Measurements from ENCODE around the gene RAMP3.

RAMP3 gene

DNA sequence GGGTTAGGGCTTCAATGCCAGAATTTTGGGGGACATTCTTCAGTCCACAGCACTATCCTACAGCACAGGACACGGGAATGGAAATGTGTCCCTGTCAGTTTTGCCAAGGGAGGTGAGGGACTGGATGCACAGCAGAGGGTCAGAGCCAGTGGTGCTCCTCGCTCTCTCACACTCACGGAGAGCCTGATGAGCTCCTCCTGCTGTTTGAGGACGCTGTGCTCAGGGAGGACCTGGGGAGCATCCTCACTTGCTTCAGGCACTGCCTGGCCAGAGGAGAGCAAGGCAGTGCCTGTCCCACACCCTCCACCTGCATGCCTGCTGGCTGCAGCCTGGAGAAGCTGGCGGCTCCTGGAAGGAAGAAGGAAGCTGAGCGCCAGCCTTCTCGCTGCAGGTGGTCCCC lies 58.6 kb downstream of the RAMP3 start:
- H3K9ac ChIP-seq (ENCODE audit: low read depth, low read length), result no peak overlapping the region
- H3K27ac ChIP-seq (ENCODE audit: low read depth, low read length), result no peak overlapping the region
- no peaks in the 10 kb centered on the region for H3K36me3 ChIP-seq (ENCODE audit: control insufficient read depth, insufficient read depth, low read length)
- no peaks in the 10 kb centered on the region for H3K27me3 ChIP-seq (ENCODE audit: control insufficient read depth, insufficient read depth, low read length)
- H3K4me1 ChIP-seq (ENCODE audit: control insufficient read depth, insufficient read depth, low read length), result no peaks in the 10 kb centered on the region
- no peak overlapping the region for H3K4me3 ChIP-seq (ENCODE audit: low read depth, low read length)
- H3K9me3 ChIP-seq (ENCODE audit: control insufficient read depth, insufficient read depth, low read length), result no peaks in the 10 kb centered on the region

DNA sequence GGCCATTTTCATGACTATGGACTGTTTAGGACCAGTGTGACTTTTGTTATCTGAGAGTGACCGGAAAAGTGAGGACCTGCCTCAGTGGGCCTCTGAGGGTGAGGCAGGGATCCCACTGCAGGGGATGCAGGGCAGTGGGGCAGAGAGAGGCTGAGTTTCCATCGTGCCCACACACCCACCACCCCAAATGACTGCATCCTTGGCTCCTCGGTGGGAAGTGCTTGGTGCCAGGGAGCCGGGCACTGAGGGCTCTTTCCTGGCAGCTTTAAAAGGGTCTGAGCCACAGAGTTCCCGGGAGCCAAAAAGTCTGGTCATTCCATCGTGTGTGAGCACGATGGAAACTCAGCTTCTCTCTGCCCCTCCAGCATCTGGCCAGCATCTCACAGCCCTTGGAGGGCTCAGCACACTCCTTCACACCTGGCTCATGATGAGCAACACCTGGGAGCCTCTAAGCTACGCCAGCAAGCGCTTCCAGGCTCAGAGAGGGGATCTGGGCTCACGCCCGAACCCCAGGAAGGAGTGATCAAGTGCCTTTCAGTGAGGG lies 59.1 kb downstream of the RAMP3 start:
- no peak overlapping the region for H3K27ac ChIP-seq (ENCODE audit: low read depth, low read length)
- H3K4me1 ChIP-seq (ENCODE audit: control insufficient read depth, insufficient read depth, low read length), result no peaks in the 10 kb centered on the region
- no peak overlapping the region for H3K9ac ChIP-seq (ENCODE audit: low read depth, low read length)
- H3K36me3 ChIP-seq (ENCODE audit: control insufficient read depth, insufficient read depth, low read length), result no peaks in the 10 kb centered on the region
- H3K4me3 ChIP-seq (ENCODE audit: low read depth, low read length), result no peak overlapping the region
- H3K9me3 ChIP-seq (ENCODE audit: control insufficient read depth, insufficient read depth, low read length), result no peaks in the 10 kb centered on the region
- no peaks in the 10 kb centered on the region for H3K27me3 ChIP-seq (ENCODE audit: control insufficient read depth, insufficient read depth, low read length)

DNA sequence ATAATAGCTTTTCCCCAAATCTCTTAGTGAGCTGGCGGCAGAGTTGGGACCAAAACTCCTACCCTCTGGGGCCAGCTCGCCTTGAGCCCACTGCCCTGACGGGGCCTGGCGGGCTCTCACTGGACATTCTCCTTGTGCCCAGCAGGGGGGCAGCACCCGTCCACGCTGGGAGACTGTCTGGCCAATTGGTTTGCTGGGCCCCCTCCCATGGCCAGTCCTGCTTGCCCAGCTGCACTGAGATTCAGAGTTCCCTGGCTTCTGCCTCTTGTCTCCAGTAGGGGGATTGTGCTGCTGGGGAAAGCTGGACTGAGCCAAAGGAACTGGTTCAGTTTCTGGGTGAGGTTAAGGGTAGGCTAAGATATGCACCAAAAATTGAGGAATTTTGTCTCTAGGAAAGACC lies 59.8 kb downstream of the RAMP3 start:
- Histone ChIP-seq H3K4me1 (ENCODE audit: control insufficient read depth, insufficient read depth, low read length) (no peaks in the 10 kb centered on the region), H3K4me3 (ENCODE audit: low read depth, low read length) (no peak overlapping the region), H3K36me3 (ENCODE audit: control insufficient read depth, insufficient read depth, low read length) (no peaks in the 10 kb centered on the region), H3K27ac (ENCODE audit: low read depth, low read length) (no peak overlapping the region), H3K9me3 (ENCODE audit: control insufficient read depth, insufficient read depth, low read length) (no peaks in the 10 kb centered on the region), H3K9ac (ENCODE audit: low read depth, low read length) (no peak overlapping the region), H3K27me3 (ENCODE audit: control insufficient read depth, insufficient read depth, low read length) (no peaks in the 10 kb centered on the region)

DNA sequence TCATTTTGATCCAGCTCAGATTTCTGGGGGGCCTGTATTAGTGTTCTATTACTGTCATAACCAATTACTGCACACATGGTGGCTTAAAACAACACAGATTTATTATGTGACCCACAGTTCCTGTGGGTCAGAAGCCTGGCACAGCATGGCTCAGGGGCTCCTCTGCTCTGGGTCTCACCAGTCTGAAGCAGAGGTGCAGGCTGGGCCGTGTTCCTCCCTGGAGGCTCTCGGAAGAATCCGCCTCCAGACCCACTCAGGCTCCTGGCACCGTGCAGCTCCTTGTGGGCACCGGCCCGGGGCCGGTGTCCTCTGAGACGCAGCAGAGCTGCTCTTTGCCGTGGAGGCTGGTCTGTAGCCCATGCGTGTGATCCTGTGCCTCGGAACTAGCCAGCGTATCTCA lies 61.5 kb downstream of the RAMP3 start:
- Histone ChIP-seq H3K27ac (ENCODE audit: low read depth, low read length) (no peak overlapping the region), H3K27me3 (ENCODE audit: control insufficient read depth, insufficient read depth, low read length) (no peaks in the 10 kb centered on the region), H3K9ac (ENCODE audit: low read depth, low read length) (no peak overlapping the region), H3K4me1 (ENCODE audit: control insufficient read depth, insufficient read depth, low read length) (no peaks in the 10 kb centered on the region), H3K4me3 (ENCODE audit: low read depth, low read length) (no peak overlapping the region), H3K9me3 (ENCODE audit: control insufficient read depth, insufficient read depth, low read length) (no peaks in the 10 kb centered on the region), H3K36me3 (ENCODE audit: control insufficient read depth, insufficient read depth, low read length) (no peaks in the 10 kb centered on the region)

DNA sequence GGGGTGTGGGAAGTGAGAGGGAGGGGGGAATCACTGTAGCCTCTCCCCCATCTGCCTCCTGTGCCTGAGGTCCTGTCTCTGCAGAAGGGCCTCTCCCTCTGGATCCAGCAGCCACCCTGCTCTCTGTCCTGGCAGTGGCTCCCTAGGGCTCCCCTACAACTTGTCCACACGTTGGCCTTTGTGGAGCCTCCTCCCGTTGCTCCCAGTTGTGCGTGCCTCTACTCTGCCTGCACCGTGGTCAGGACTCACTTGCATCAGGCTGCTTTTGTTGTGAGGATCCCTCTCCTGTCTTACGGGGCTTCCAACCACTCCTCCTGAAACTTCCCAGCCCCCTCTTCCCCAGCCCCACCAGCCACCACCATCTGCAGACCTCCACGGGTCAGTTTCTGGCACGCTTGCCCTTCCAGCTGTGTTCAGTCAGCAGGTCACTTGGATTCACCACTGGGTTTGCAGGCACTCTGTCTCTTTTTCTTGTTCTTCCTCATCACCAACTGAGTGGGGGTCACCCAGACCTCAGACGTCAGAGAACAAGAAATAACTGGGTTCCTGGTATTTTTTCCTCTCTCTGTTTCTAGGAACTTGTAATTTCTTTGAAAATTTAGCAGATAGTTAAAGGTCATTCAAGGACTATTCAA lies 62.3 kb downstream of the RAMP3 start:
- Histone ChIP-seq H3K4me1 (ENCODE audit: control insufficient read depth, insufficient read depth, low read length) (no peaks in the 10 kb centered on the region), H3K4me3 (ENCODE audit: low read depth, low read length) (no peak overlapping the region), H3K27ac (ENCODE audit: low read depth, low read length) (no peak overlapping the region), H3K9ac (ENCODE audit: low read depth, low read length) (no peak overlapping the region), H3K27me3 (ENCODE audit: control insufficient read depth, insufficient read depth, low read length) (no peaks in the 10 kb centered on the region), H3K9me3 (ENCODE audit: control insufficient read depth, insufficient read depth, low read length) (no peaks in the 10 kb centered on the region), H3K36me3 (ENCODE audit: control insufficient read depth, insufficient read depth, low read length) (no peaks in the 10 kb centered on the region)

DNA sequence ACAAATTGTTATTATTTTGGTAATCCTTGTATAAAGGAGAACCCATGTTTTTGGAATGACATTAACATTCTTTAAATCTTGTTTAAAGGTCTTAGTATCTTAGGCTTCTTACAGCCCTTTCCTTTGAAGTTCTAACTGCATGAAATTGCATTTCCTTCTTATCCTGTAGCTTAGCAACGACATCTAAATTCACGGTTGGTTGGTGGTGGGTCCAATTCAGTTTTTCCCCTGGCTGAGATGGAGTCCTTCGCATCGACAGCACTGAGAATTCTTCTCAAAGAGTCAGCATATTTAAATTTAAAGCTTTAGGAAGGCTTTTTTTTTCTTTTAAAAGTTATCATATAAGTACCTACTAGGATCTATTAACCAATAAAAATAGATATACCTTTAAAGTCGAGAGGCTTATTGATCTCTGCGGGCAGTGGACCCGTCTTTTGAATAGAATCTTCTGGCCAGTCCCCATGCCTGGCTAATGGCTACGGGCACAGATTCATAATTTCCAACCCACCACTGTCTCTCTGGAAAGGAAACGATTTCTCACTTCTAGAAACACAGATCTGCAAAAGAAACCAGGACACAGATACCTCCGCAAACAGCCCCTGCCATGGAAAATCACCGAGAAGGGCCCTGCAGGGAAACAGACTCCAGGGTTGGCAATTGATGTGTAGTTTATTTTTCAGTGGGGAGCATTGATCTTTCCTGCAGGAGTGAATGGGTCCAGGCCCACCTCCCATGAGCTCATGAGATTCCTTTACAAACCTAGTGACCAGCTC lies 63.4 kb downstream of the RAMP3 start:
- no peaks in the 10 kb centered on the region for H3K4me1 ChIP-seq (ENCODE audit: control insufficient read depth, insufficient read depth, low read length)
- no peaks in the 10 kb centered on the region for H3K9me3 ChIP-seq (ENCODE audit: control insufficient read depth, insufficient read depth, low read length)
- no peaks in the 10 kb centered on the region for H3K36me3 ChIP-seq (ENCODE audit: control insufficient read depth, insufficient read depth, low read length)
- no peak overlapping the region for H3K27ac ChIP-seq (ENCODE audit: low read depth, low read length)
- no peaks in the 10 kb centered on the region for H3K27me3 ChIP-seq (ENCODE audit: control insufficient read depth, insufficient read depth, low read length)
- H3K4me3 ChIP-seq (ENCODE audit: low read depth, low read length), result no peak overlapping the region
- H3K9ac ChIP-seq (ENCODE audit: low read depth, low read length), result no peak overlapping the region

DNA sequence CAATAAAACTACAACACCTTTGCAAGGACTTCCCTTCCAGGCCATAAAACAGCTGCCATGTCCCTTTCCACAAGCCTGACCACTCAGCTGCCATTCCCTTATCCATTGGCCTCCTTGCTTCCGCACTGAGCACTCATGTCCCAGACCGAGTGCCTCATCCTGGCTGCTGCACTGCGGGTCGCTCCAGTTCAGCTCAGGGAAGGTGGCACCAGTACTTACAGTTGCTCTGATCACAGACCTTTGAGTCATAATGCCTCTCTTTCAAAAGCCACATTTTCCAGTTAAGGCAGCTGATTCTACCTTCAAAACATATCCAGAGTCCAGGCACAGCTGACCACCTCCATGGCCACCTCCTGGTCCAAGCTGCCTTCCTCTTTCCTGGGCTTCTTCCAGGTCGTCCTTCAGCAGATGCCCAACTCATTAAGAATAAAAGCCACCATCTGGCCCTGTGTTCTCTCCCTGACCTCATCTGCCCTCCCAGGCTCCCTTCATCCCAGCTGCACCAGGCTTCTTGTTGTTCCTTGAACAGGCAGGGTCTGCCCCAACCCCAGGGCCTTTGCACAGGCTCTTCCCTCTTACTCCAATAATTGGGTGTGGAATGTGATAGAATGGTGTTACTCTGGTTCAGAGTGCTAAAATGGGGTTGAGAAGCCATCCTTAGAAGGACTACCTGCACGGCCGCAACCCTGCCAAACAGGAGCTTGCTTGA lies 64.5 kb downstream of the RAMP3 start:
- H3K27me3 ChIP-seq (ENCODE audit: control insufficient read depth, insufficient read depth, low read length), result no peaks in the 10 kb centered on the region
- H3K9ac ChIP-seq (ENCODE audit: low read depth, low read length), result no peak overlapping the region
- H3K4me1 ChIP-seq (ENCODE audit: control insufficient read depth, insufficient read depth, low read length), result no peaks in the 10 kb centered on the region
- no peak overlapping the region for H3K27ac ChIP-seq (ENCODE audit: low read depth, low read length)
- H3K4me3 ChIP-seq (ENCODE audit: low read depth, low read length), result no peak overlapping the region
- no peaks in the 10 kb centered on the region for H3K9me3 ChIP-seq (ENCODE audit: control insufficient read depth, insufficient read depth, low read length)
- no peaks in the 10 kb centered on the region for H3K36me3 ChIP-seq (ENCODE audit: control insufficient read depth, insufficient read depth, low read length)

DNA sequence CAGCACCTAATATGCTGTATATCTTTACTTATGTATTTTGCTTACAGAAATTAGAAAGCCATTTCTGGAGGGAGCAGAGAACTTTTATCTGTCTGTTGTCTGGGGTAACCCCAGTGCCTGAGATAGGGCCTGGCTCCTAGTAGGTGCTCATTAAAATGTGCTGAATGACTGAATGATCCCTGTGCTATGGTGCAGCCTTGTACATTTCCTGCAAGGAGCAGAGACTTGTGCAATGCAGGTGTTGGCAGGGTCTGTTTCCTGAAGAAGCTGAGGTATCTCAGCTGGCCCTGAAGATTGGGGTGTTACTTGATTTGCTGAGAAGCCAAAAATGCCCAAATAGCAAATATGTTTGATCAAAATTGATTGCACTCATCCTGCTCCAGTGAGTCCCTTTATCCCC lies 65.5 kb downstream of the RAMP3 start:
- H3K9ac ChIP-seq (ENCODE audit: low read depth, low read length), result no peak overlapping the region
- H3K27me3 ChIP-seq (ENCODE audit: control insufficient read depth, insufficient read depth, low read length), result no peaks in the 10 kb centered on the region
- no peaks in the 10 kb centered on the region for H3K9me3 ChIP-seq (ENCODE audit: control insufficient read depth, insufficient read depth, low read length)
- H3K27ac ChIP-seq (ENCODE audit: low read depth, low read length), result no peak overlapping the region
- H3K4me1 ChIP-seq (ENCODE audit: control insufficient read depth, insufficient read depth, low read length), result no peaks in the 10 kb centered on the region
- no peak overlapping the region for H3K4me3 ChIP-seq (ENCODE audit: low read depth, low read length)
- H3K36me3 ChIP-seq (ENCODE audit: control insufficient read depth, insufficient read depth, low read length), result no peaks in the 10 kb centered on the region

DNA sequence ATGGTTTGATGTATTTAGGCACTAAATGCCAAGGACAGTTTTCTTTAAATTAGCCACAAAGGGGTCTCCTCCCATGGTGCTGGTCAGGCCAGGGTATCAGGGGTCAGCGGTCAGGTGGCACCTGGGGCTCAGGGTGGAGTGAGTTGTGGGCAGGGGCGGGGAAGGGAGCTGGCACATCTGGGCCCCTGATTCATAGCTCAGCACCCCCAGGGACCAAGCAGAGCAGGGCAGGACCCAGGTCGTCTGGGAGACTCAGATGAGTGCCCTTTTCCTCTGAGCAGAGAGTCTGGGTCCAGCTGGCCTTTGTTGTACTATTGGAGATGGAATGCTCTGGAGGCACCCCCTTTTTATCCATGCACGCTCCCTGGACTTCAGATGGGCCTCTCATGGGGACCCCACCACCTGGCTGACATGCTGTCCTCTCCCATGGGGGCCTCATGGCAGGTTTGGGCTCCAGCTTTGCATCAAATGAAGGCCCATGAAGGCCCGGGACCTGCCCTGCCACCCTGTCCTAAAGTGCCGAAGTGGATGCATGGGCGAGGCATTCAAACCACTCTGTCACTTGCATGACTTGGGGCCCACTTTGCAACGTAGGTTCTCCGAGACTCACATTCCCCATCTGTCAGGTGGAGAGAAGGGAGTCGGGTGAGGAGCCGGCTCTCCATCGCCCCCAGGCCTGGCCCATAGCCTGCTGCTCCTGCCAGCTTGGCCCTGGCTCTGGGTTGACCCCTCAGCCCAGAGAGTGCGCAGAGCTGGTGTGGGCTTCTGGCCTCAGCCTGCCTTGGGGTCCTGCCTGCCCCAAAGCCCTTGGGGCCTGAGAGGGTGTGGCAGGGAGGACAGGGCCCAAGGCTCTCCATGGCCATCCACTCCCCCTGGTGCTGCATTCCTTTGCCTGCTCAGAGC lies 66.4 kb downstream of the RAMP3 start:
- no peaks in the 10 kb centered on the region for H3K9me3 ChIP-seq (ENCODE audit: control insufficient read depth, insufficient read depth, low read length)
- H3K4me1 ChIP-seq (ENCODE audit: control insufficient read depth, insufficient read depth, low read length), result no peaks in the 10 kb centered on the region
- no peaks in the 10 kb centered on the region for H3K36me3 ChIP-seq (ENCODE audit: control insufficient read depth, insufficient read depth, low read length)
- no peak overlapping the region for H3K27ac ChIP-seq (ENCODE audit: low read depth, low read length)
- H3K27me3 ChIP-seq (ENCODE audit: control insufficient read depth, insufficient read depth, low read length), result no peaks in the 10 kb centered on the region
- no peak overlapping the region for H3K9ac ChIP-seq (ENCODE audit: low read depth, low read length)
- no peak overlapping the region for H3K4me3 ChIP-seq (ENCODE audit: low read depth, low read length)

DNA sequence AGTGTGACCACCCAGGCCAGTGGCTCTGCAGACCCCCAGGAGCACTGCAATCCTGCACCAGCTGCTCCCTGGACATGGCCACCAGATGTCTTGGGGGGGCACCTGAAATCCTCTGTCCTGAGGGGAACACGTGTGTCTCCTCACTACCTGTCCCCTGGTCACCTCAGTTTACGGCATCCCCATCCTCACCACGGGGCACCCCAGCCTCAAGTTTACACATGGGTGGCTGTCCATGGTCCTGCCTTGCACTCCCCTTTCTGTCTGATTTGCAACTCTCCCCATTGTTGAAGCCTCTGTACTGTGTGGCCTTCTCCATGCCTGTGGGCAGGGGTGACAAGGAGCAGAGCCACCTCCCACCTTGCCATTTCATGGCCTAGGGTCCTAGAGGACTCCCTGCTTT lies 67.2 kb downstream of the RAMP3 start:
- H3K36me3 ChIP-seq (ENCODE audit: control insufficient read depth, insufficient read depth, low read length), result no peaks in the 10 kb centered on the region
- no peak overlapping the region for H3K27ac ChIP-seq (ENCODE audit: low read depth, low read length)
- no peaks in the 10 kb centered on the region for H3K27me3 ChIP-seq (ENCODE audit: control insufficient read depth, insufficient read depth, low read length)
- no peak overlapping the region for H3K9ac ChIP-seq (ENCODE audit: low read depth, low read length)
- H3K4me1 ChIP-seq (ENCODE audit: control insufficient read depth, insufficient read depth, low read length), result no peaks in the 10 kb centered on the region
- no peaks in the 10 kb centered on the region for H3K9me3 ChIP-seq (ENCODE audit: control insufficient read depth, insufficient read depth, low read length)
- no peak overlapping the region for H3K4me3 ChIP-seq (ENCODE audit: low read depth, low read length)
